ENCODE measurements around the gene ZNF827. TPM values are rescaled to one million over a fixed set of nuclear protein-coding genes. Genes with fewer than 3 reads are reported as not detected.

ZNF827 gene
- total RNA-seq, 4 donors from 2014 or later, result 2.6 to 17.9 (median 3.7) TPM

- no peak for TF ChIP-seq POLR2A (IDR thresholded peaks at IDR 0.05)
- TF ChIP-seq CTCF (IDR thresholded peaks at IDR 0.05), result no peak
- H3K4me3 ChIP-seq (ENCODE audit: low read depth, poor library complexity, severe bottlenecking), result no peak overlapping the region
- intact Hi-C loops (cut with DNase I; ENCODE audit: low total_unique reads), result loop anchor here (10.0 kb wide), 1 partner anchor 201 kb away; no protein-coding TSS in a partner anchor
- no peak for DNase-seq (ENCODE audit: low spot score in 2 of 2)
- 82 to 90% methylated on average over 2 of the region's 2 CpGs for WGBS, 2 donors
These were observed 7.0 kb upstream of the ZNF827 start for GRCh38 chr4:145945431-145946155.

- no peak for DNase-seq (ENCODE audit: low spot score in 2 of 2)
- intact Hi-C loops (cut with DNase I; ENCODE audit: low total_unique reads), result loop anchor here (10.0 kb wide), 1 partner anchor 200 kb away; no protein-coding TSS in a partner anchor
- no peak overlapping the region for H3K4me3 ChIP-seq (ENCODE audit: low read depth, poor library complexity, severe bottlenecking)
- WGBS, 2 donors, result 93 to 95% methylated on average over 2 of the region's 2 CpGs
- TF ChIP-seq POLR2A (IDR thresholded peaks at IDR 0.05), result no peak
- TF ChIP-seq CTCF (IDR thresholded peaks at IDR 0.05), result no peak
These were observed 6.3 kb upstream of the ZNF827 start for GRCh38 chr4:145944886-145945285.

- H3K4me3 ChIP-seq (ENCODE audit: low read depth, poor library complexity, severe bottlenecking), result no peak overlapping the region
- TF ChIP-seq POLR2A (IDR thresholded peaks at IDR 0.05) (no peak), CTCF (IDR thresholded peaks at IDR 0.05) (no peak)
- DNase-seq (ENCODE audit: low spot score in 2 of 2), result no peak
- intact Hi-C loops (cut with DNase I; ENCODE audit: low total_unique reads), result loop anchor here (5.0 to 10.0 kb wide), 2 partner anchors 195 to 323 kb away; partner anchors contain the start of gene MMAA
These were observed 1.2 kb upstream of the ZNF827 start for GRCh38 chr4:145939856-145940255.

GRCh38 chr4:145939441-145939750, 773 bp upstream of the ZNF827 start:
- H3K4me3 ChIP-seq (ENCODE audit: low read depth, poor library complexity, severe bottlenecking), result no peak overlapping the region
- no peak for DNase-seq (ENCODE audit: low spot score in 2 of 2)
- WGBS, 2 donors, result 55 to 61% methylated on average over 2 of the region's 2 CpGs
- intact Hi-C loops (cut with DNase I; ENCODE audit: low total_unique reads), result loop anchor here (5.0 kb wide), 1 partner anchor 322 kb away; the partner anchor contains the start of gene MMAA
- TF ChIP-seq POLR2A (IDR thresholded peaks at IDR 0.05) (no peak), CTCF (IDR thresholded peaks at IDR 0.05) (no peak)

- DNase-seq (ENCODE audit: low spot score in 2 of 2), result peak in 1 of 2 donors; percentile 21
- peak overlapping the region; percentile 71 for H3K4me3 ChIP-seq (ENCODE audit: low read depth, poor library complexity, severe bottlenecking)
- WGBS, 2 donors, result 0 to 1% methylated on average over 18 of the region's 18 CpGs
- TF ChIP-seq POLR2A (IDR thresholded peaks at IDR 0.05) (no peak), CTCF (IDR thresholded peaks at IDR 0.05) (no peak)
- intact Hi-C loops (cut with DNase I; ENCODE audit: low total_unique reads), result loop anchor here (5.0 kb wide), 1 partner anchor 321 kb away; the partner anchor contains the start of gene MMAA
These were observed 532 bp downstream of the ZNF827 start for GRCh38 chr4:145937971-145938611.

Measured in lower leg skin (tissue), 4 donors.